Esophagus (tissue), 2 donors: ENCODE data around the gene GRK6. TPM values are rescaled to one million over a fixed set of nuclear protein-coding genes. Genes with fewer than 3 reads are reported as not detected.

ENCODE experiments used
- H3K27ac ChIP-seq, 2 donors: one replicate each; pipeline ENCODE4 v1.5.1; 2013; ENCODE audit warnings: low read depth in 2 of 2, mild to moderate bottlenecking in 2 of 2, inconsistent platforms in 1 of 2, low read length in 1 of 2, moderate library complexity in 1 of 2
- H3K27me3 ChIP-seq, 2 donors: one replicate each; pipeline ENCODE4 v1.6.1; 2013; ENCODE audit warnings: low read length in 2 of 2, control low read depth in 1 of 2, mild to moderate bottlenecking in 1 of 2; ENCODE audit not compliant: insufficient read depth in 2 of 2, control insufficient read depth in 1 of 2
- H3K36me3 ChIP-seq, 2 donors: one replicate each; pipeline ENCODE4 v1.6.1; 2013; ENCODE audit warnings: low read length in 1 of 2; ENCODE audit not compliant: control insufficient read depth in 2 of 2, insufficient read depth in 2 of 2
- H3K4me1 ChIP-seq, 2 donors: one replicate each; pipeline ENCODE4 v1.6.1; 2013; ENCODE audit warnings: low read length in 1 of 2; ENCODE audit not compliant: control insufficient read depth in 2 of 2, insufficient read depth in 2 of 2
- H3K4me3 ChIP-seq, 2 donors: one replicate each; pipeline ENCODE4 v1.5.1; 2013; ENCODE audit warnings: low read length in 2 of 2, mild to moderate bottlenecking in 2 of 2, low read depth in 1 of 2, moderate library complexity in 1 of 2
- H3K9me3 ChIP-seq, 2 donors: one replicate each; pipeline ENCODE4 v1.6.1; 2013; ENCODE audit warnings: mild to moderate bottlenecking in 2 of 2, low read depth in 1 of 2, low read length in 1 of 2, moderate library complexity in 1 of 2; ENCODE audit not compliant: control insufficient read depth in 2 of 2, insufficient read depth in 1 of 2
- WGBS, 2 donors: extraction: QIAGEN DNeasy Blood & Tissue Kit; methylation state at CpG; one replicate each; pipeline ENCODE4 v1.1.7; 2013; 5-methylcytosine and 5-hydroxymethylcytosine counted together
- polyA plus RNA-seq, 2 donors: library from polyadenylated mRNA; stranded (reverse); fragments of 200-250 nt; gene quantifications; one replicate each; pipeline ENCODE4 v1.2.3, GENCODE V29; 2013
- donor health status: healthy with polysubstance abuse.
- donor health status: Bipolar disorder and iron deficiency.

GRK6 gene
- polyA plus RNA-seq, 2 donors = 10.4 to 19.8 TPM

DNA sequence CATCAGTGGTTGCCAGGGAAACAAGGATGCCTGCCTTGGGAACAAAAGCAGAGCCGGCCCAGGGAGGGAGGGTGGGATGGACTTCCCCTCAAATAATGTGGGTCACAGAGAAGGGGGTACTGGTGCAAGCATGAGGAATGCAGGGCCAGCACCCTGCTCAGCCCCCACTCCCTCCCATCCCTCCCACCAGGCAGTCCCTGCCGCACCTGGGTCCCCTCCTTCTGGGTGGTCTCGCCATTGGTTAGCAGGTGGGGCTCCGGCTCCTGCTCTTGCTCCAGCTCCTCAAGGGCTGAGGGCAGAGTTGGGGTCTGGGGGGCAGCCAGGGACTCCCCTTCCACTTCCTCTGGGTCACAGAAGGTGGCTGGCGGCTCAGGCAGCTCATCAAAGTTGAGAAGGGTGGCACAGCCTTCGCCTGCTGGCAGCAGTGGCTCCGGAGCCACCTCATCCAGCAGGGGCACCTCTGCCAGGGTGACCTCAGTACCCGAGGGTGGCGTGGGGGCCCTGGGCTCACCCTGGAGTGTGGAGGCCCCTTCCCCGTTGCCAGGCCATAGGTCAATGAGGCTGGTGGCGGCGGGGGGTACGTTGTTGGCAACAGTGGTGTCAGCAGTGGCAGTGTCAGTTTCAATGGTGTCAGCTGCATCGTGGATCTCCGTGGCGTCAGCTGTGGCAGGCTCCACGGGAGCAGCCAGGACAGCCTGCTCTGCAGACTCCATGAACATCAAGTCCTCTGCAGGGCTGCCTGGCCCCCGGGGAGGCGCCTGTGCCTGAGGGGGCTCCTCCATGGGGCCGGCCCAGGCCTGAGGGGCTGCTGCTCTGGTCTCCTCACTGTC lies 31.6 kb downstream of the GRK6 start:
- H3K4me1 ChIP-seq = peaks cover 0 to 13% of the 10 kb centered on the region in 2 donors

DNA sequence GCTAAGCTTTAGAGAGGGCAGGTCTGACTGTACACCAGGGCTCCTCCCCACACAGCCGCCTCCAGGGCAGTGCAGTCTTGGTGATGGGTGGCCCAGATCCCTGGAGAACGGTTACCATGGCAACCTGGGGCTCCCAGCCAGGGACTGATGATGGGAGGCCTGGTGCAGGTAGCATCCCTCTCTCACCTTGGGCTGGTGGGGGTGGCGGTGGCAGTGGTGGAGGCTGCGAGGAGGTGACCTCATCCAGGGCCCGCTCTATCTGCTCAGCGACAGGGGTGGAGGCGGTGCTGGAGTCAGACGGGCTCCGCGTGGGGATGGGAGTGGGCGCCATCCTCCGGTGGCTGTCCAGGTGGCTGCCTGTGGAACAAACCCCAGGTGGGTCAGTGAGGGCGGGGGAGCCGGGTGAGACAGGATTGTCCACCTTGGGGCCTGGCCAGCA lies 32.5 kb downstream of the GRK6 start:
- no peaks in the 10 kb centered on the region for H3K9me3 ChIP-seq
- 85 to 88% methylated on average over 14 of the region's 14 CpGs for WGBS, 2 donors
- H3K4me1 ChIP-seq = peaks cover 0 to 6% of the 10 kb centered on the region in 2 donors
- peaks cover 3% of the 10 kb centered on the region in 2 donors for H3K36me3 ChIP-seq
- no peak overlapping the region for H3K4me3 ChIP-seq
- no peaks in the 10 kb centered on the region for H3K27me3 ChIP-seq
- H3K27ac ChIP-seq = no peak overlapping the region

More for the DNA sequence above, 31.6 kb downstream of the GRK6 start:
- Histone ChIP-seq H3K9me3 (no peaks in the 10 kb centered on the region), H3K4me3 (no peak overlapping the region), H3K27ac (no peak overlapping the region), H3K27me3 (no peaks in the 10 kb centered on the region), H3K36me3 (peaks cover 3% of the 10 kb centered on the region in 2 donors)
- WGBS, 2 donors = 82 to 85% methylated on average over 20 of the region's 20 CpGs

DNA sequence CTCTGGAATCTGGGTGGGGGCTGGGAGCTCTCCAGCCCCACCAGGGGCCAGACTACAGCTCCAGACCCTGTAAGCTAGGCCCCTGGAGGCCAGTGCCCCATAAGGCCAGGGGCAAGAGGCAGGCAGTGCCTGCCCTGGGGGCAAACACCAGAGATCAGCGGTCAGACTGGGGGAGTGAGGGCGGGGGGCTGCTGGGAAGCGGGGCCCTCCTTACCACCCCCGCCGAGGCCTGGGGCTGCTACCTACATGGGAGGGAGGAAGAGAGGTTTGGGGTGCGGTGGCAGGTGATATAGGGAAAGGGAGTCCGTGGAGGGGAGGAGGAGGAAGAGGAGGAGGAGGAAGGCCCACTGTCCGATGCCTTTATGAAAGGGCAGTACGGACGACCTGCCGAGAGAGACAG lies 32.9 kb downstream of the GRK6 start:
- no peaks in the 10 kb centered on the region for H3K27me3 ChIP-seq
- 86 to 90% methylated on average over 11 of the region's 11 CpGs for WGBS, 2 donors
- H3K9me3 ChIP-seq = no peaks in the 10 kb centered on the region
- H3K36me3 ChIP-seq = peaks cover 3% of the 10 kb centered on the region in 2 donors
- peaks cover 0 to 4% of the 10 kb centered on the region in 2 donors for H3K4me1 ChIP-seq
- no peak overlapping the region for H3K4me3 ChIP-seq
- no peak overlapping the region for H3K27ac ChIP-seq

DNA sequence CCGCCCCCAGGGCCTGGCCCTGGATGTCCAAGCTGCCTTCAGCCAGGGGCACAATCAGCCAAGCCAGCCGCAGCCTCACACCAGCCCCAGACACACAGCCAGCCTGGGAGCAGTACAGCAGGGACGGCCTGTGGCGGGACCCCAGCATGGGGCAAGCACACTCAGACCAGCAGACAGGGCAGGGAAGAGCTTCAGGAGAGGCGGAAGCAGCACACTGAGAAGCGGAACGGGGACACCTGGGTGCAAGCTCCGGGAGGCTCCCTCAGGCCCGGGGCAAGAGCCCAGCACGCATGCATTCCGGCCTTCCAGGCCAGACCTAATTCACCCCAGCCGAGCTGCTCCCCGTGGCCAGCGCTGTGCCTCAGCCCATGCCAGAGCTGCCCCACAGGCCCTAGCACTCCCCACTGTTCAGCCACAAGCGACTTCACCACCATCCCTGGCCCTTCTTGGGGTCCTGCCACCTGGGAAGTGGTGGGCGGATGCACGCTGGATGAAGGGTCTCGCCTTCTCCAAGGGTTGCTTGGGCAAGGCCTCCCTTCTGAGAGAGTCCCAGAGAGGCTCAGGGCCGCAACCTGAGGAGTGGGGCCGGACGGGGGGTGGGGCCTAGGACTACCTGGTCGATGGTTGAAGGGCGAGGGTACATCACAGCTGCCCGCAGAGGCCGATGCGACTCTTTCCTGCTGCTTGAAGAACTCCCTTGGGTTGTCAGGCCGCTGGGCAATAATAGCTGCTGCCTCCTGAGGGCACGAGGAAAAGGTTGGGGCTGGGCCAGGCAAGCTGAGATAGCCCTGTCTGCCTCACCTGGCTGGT lies 33.5 kb downstream of the GRK6 start:
- H3K36me3 ChIP-seq = peaks cover 3% of the 10 kb centered on the region in 2 donors
- no peak overlapping the region for H3K27ac ChIP-seq
- H3K4me1 ChIP-seq = no peaks in the 10 kb centered on the region
- no peaks in the 10 kb centered on the region for H3K27me3 ChIP-seq
- no peaks in the 10 kb centered on the region for H3K9me3 ChIP-seq
- 91 to 92% methylated on average over 28 of the region's 28 CpGs for WGBS, 2 donors
- H3K4me3 ChIP-seq = no peak overlapping the region

DNA sequence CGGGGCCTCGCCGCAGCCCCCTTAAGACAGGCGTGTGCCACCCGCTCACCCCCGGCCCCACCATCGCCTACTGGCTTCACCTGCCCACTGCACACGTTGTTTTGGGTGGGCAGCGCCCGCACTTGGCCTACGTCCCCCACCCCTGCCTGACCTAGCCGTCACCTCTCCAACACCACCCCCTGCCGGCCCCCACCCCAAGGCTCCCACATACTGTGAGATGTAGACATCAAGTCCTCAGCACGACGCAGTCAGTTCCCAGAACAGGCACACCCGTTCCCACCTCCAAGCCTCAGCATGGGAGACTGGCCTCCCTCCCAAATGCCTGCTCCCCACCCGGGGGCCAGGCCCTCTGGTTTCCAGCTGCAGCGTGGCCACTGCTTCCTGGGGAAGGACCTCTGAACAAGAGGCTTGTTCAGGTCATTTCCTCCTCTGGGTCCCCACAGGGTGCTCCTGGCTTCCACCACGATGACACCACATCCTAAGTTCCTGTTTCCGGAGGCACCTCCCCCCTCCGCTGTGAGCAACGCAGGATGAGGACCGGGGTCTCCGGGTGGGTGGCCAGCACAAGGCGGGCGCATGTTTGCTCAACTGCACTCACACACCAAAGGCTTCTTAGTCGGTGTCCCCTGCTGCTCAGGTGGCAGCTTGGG lies 35.7 kb downstream of the GRK6 start:
- H3K4me3 ChIP-seq = no peak overlapping the region
- peaks cover 5 to 15% of the 10 kb centered on the region in 2 donors for H3K36me3 ChIP-seq
- H3K27me3 ChIP-seq = no peaks in the 10 kb centered on the region
- 72 to 81% methylated on average over 27 of the region's 27 CpGs for WGBS, 2 donors
- peak overlapping the region in 1 of 2 donors; percentile 29 for H3K27ac ChIP-seq
- no peaks in the 10 kb centered on the region for H3K9me3 ChIP-seq
- no peaks in the 10 kb centered on the region for H3K4me1 ChIP-seq

DNA sequence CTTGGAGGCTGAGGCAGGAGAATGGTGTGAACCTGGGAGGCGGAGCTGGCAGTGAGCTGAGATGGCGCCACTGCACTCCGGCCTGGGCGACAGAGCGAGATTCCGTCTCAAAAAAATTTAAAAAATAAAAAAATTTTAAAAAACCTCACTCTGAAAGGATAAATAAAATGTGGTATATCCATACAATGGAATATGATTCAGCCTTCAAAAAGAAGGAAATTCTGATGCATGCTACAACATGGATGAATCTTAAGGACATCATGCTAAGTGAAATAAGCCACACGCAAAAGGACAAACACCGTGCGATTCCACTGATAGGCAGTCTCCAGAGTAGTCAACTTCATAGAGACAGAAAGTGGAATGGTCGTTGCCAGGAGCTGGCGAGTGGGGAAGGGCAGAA lies 38.6 kb downstream of the GRK6 start:
- no peak overlapping the region for H3K27ac ChIP-seq
- H3K36me3 ChIP-seq = peaks cover 2 to 15% of the 10 kb centered on the region in 2 donors
- H3K4me3 ChIP-seq = no peak overlapping the region
- H3K4me1 ChIP-seq = peaks cover 0 to 4% of the 10 kb centered on the region in 2 donors
- H3K27me3 ChIP-seq = no peaks in the 10 kb centered on the region
- no peaks in the 10 kb centered on the region for H3K9me3 ChIP-seq
- 96 to 97% methylated on average over 11 of the region's 11 CpGs for WGBS, 2 donors

DNA sequence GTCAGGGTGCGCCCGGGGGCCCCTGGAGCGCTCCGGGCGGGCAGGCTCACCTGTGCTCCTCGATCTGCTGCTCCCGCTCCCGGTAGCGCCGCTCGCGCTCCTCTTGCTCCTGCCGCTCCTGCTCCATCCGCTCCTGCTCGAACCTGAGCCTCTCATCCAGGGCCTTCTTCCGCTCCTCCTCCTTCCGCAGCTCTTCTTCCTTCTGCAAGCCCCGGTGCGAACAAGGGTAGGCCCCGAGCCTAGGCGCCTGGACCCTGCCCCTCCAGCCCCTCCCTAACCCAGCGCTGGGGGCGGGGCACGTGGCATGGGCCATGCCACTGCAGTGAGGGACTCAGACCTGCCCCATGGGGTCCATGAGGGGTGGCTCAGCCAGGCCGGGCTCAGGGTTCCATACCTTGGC lies 40.4 kb downstream of the GRK6 start:
- H3K36me3 ChIP-seq = peaks cover 2 to 14% of the 10 kb centered on the region in 2 donors
- no peak overlapping the region for H3K4me3 ChIP-seq
- WGBS, 2 donors = 95% methylated on average over 25 of the region's 25 CpGs
- no peak overlapping the region for H3K27ac ChIP-seq
- H3K27me3 ChIP-seq = no peaks in the 10 kb centered on the region
- H3K9me3 ChIP-seq = no peaks in the 10 kb centered on the region
- H3K4me1 ChIP-seq = peaks cover 4 to 10% of the 10 kb centered on the region in 2 donors

DNA sequence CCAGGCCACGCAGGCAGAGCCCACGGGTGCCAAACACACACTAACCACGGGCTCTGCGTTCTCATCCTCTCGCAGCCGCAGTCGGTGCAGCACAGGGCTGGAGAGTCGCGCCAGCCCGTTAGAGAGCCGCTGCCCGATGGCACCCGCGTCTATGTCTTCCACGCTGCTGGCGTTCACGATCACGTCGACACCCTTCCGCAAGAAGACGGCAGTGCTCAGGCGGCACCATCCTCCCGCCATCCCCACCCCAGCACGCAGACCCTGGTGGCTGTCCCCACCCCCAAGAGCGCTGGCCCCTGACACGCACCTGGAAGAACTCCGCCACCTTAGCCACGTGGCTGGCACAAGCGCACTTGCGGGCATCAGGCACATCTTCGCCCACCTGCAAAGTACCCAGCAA lies 41.0 kb downstream of the GRK6 start:
- Histone ChIP-seq H3K4me3 (no peak overlapping the region), H3K27ac (no peak overlapping the region), H3K4me1 (peaks cover 6 to 16% of the 10 kb centered on the region in 2 donors), H3K9me3 (no peaks in the 10 kb centered on the region), H3K27me3 (no peaks in the 10 kb centered on the region), H3K36me3 (peaks cover 2 to 14% of the 10 kb centered on the region in 2 donors)
- 95% methylated on average over 31 of the region's 31 CpGs for WGBS, 2 donors

DNA sequence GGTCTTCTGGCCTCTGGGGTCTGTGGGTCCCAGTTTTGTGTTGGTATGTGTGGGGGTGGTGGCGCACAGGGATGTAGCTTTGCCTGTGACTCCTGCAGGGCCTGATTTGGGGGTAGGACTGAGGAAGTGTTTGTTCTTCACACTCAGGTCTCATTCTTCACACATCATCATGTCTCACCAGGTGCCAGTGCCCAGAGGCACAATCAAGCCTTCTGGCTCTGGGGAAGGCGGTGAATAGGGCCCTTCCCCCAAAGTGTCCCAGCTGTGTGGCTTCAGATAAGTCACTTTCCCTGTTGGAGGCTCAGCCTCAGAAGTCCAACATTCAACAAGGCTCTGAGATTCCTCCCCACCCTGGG lies 41.8 kb downstream of the GRK6 start:
- 79 to 80% methylated on average over 2 of the region's 2 CpGs for WGBS, 2 donors
- peaks cover 9 to 19% of the 10 kb centered on the region in 2 donors for H3K4me1 ChIP-seq
- H3K4me3 ChIP-seq = no peak overlapping the region
- H3K36me3 ChIP-seq = peaks cover 2 to 14% of the 10 kb centered on the region in 2 donors
- no peaks in the 10 kb centered on the region for H3K9me3 ChIP-seq
- H3K27me3 ChIP-seq = no peaks in the 10 kb centered on the region
- no peak overlapping the region for H3K27ac ChIP-seq
